ENCODE data around the gene FLAD1. TPM values are rescaled to one million over a fixed set of nuclear protein-coding genes. Genes with fewer than 3 reads are reported as not detected.

FLAD1 gene
- total RNA-seq, 4 donors from 2014 or later = 26.6 to 36.8 (median 31.7) TPM

DNA sequence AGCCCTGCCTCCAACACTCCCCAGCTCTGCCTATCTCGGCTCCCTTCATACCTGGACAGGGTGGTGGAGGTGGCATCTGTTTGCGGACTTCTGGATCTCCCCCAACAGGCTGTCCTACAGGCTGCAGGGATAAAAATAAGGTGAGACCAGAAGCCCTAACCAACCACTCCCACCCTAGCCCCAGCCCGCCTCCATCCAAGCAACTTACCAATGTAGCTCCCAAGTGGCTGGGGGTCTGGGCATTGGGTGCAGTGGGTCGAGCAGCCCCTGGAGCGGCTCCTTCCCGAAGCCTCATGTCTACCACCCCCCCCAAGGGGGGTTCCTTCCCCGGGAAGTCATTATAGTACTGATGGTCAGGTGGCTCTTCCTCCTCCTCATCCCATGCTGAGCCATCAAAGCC lies 17.0 kb upstream of the FLAD1 start:
- intact Hi-C loops (cut with DNase I; ENCODE audit: low total_unique reads) (no loop called here), in situ Hi-C loops (cut with MboI; ENCODE audit: low sequenced_read_pairs in 4 of 4) (loop anchor here in 3 of 4 donors (10.0 to 25.0 kb wide), 2 partner anchors 49 to 96 kb away; partner anchors contain the start of genes ADAM15 (in 1 of the 3) and EFNA4 (in 1 of the 3))
- DNase-seq (no peak), ATAC-seq (no peak)
- Histone ChIP-seq H3K27me3 (no peaks in the 10 kb centered on the region), H3K4me1 (peaks cover 25 to 29% of the 10 kb centered on the region in 2 donors), H3K36me3 (peaks cover 4 to 56% of the 10 kb centered on the region in 2 donors), H3K4me3 (no peak overlapping the region), H3K9me3 (no peaks in the 10 kb centered on the region), H3K27ac (peak overlapping the region in 1 of 4 donors; percentile 95)
- TF ChIP-seq, protein P1, sequence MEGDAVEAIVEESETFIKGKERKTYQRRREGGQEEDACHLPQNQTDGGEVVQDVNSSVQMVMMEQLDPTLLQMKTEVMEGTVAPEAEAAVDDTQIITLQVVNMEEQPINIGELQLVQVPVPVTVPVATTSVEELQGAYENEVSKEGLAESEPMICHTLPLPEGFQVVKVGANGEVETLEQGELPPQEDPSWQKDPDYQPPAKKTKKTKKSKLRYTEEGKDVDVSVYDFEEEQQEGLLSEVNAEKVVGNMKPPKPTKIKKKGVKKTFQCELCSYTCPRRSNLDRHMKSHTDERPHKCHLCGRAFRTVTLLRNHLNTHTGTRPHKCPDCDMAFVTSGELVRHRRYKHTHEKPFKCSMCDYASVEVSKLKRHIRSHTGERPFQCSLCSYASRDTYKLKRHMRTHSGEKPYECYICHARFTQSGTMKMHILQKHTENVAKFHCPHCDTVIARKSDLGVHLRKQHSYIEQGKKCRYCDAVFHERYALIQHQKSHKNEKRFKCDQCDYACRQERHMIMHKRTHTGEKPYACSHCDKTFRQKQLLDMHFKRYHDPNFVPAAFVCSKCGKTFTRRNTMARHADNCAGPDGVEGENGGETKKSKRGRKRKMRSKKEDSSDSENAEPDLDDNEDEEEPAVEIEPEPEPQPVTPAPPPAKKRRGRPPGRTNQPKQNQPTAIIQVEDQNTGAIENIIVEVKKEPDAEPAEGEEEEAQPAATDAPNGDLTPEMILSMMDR (IDR thresholded peaks at IDR 0.05 in 4 of 5, conservative IDR thresholded peaks at IDR 0.05 in 1 of 5) = no peak
- TF ChIP-seq POLR2A (IDR thresholded peaks at IDR 0.05) = no peak

DNA sequence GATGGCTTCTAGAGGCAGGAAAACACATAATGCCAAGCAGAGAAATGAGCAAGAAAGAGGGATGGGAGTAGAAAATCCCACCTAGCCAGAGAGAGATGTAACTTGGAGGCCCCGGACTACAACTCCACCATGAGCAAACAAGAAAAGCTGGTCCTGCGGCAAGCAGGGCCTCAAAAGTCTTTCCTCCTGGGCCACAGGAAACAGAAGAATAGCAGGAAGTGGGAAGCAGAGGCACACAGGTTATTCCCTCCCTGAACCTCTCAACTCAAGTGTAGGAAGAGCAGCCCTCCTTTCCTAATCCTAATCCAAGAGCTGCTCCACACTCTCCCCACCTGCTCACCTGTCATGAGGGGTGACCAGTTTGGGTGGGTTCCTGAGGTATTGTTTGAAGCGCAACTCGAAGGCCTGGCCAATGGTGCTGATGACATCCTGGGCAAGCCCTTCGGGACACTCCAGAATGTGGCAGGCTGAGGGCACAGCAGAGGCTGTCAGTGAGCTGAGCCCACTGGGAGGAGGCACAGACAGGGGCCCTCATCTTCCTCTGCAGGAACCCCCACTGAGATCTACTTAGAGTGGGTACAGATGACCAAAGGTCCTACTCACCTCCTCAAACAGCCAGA lies 15.7 kb upstream of the FLAD1 start:
- Histone ChIP-seq H3K27ac (peak overlapping the region in 3 of 4 donors; percentile 95 to 96 (median 95)), H3K9me3 (no peaks in the 10 kb centered on the region), H3K27me3 (no peaks in the 10 kb centered on the region), H3K4me3 (no peak overlapping the region), H3K36me3 (peaks cover 4 to 56% of the 10 kb centered on the region in 2 donors), H3K4me1 (peaks cover 36 to 39% of the 10 kb centered on the region in 2 donors)
- in situ Hi-C loops (cut with MboI; ENCODE audit: low sequenced_read_pairs in 4 of 4) = loop anchor here in 3 of 4 donors (10.0 to 25.0 kb wide), 2 partner anchors 47 to 95 kb away; partner anchors contain the start of genes ADAM15 (in 1 of the 3) and EFNA4 (in 1 of the 3)
- TF ChIP-seq, protein P1 (IDR thresholded peaks at IDR 0.05 in 4 of 5, conservative IDR thresholded peaks at IDR 0.05 in 1 of 5) = no peak
- TF ChIP-seq POLR2A (IDR thresholded peaks at IDR 0.05) = no peak
- ATAC-seq (no peak), DNase-seq (no peak)
- intact Hi-C loops (cut with DNase I; ENCODE audit: low total_unique reads) = no loop called here

DNA sequence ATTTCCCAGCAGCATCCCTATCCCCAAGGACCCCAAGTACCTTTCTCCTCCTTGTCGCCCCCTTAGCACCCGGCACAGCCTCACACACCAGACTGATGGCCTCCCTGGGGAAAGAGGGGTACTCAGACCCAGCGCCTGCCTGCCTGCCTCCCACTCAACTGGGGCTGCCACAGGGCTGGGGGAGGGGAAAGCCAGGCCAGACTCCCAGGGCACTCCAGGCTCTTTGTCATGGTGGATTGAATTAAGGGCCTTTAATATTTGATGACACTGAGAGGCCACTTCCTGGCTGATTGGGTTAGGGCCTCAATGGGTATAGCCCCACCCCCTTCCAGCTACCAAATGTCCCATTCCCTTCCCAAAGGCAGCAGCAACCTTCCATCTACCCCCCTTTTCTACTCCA lies 14.4 kb upstream of the FLAD1 start:
- no peak for DNase-seq
- Histone ChIP-seq H3K36me3 (peaks cover under 1 to 46% of the 10 kb centered on the region in 2 donors), H3K4me3 (no peak overlapping the region), H3K4me1 (peaks cover 38 to 39% of the 10 kb centered on the region in 2 donors), H3K9me3 (no peaks in the 10 kb centered on the region), H3K27me3 (no peaks in the 10 kb centered on the region), H3K27ac (peak overlapping the region; percentile 93 to 96 (median 95))
- no peak for TF ChIP-seq POLR2A (IDR thresholded peaks at IDR 0.05)
- TF ChIP-seq, protein P1 (IDR thresholded peaks at IDR 0.05 in 4 of 5, conservative IDR thresholded peaks at IDR 0.05 in 1 of 5) = no peak
- intact Hi-C loops (cut with DNase I; ENCODE audit: low total_unique reads) (no loop called here), in situ Hi-C loops (cut with MboI; ENCODE audit: low sequenced_read_pairs in 4 of 4) (loop anchor here in 3 of 4 donors (10.0 to 25.0 kb wide), 2 partner anchors 46 to 94 kb away; partner anchors contain the start of genes ADAM15 (in 1 of the 3) and EFNA4 (in 1 of the 3))
- no peak for ATAC-seq

DNA sequence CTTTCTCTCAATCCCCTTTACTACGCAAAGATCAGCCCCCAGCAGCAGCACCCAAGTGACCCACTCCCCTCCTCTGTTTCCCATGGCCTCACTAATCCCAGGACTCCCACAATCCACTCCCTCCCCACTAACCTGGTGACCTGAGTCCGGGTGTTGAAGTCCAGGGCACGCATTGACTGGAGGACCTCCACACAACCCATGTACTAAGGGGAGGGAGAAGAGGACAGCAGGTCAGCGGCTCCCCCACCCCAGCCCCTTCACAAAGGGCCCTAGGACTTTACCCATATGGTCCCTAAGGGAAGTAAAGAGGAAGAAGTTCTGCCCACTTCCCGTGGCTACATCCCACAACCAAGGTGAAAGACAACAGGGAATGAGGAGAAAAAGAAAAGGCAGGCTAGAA lies 13.9 kb upstream of the FLAD1 start:
- Histone ChIP-seq H3K9me3 (no peaks in the 10 kb centered on the region), H3K27ac (peak overlapping the region; percentile 93 to 96 (median 95)), H3K36me3 (peaks cover 0 to 43% of the 10 kb centered on the region in 2 donors), H3K27me3 (no peaks in the 10 kb centered on the region), H3K4me3 (peak overlapping the region in 2 of 4 donors; percentile 45 to 54), H3K4me1 (peaks cover 38 to 39% of the 10 kb centered on the region in 2 donors)
- TF ChIP-seq, protein P1 (IDR thresholded peaks at IDR 0.05 in 4 of 5, conservative IDR thresholded peaks at IDR 0.05 in 1 of 5) = no peak
- TF ChIP-seq POLR2A (IDR thresholded peaks at IDR 0.05) = no peak
- no peak for DNase-seq
- in situ Hi-C loops (cut with MboI; ENCODE audit: low sequenced_read_pairs in 4 of 4) = loop anchor here in 3 of 4 donors (10.0 to 25.0 kb wide), 2 partner anchors 46 to 93 kb away; partner anchors contain the start of genes ADAM15 (in 1 of the 3) and EFNA4 (in 1 of the 3)
- ATAC-seq = no peak
- intact Hi-C loops (cut with DNase I; ENCODE audit: low total_unique reads) = no loop called here

Measured in gastrocnemius medialis (tissue), 4 donors.